Measurements from ENCODE around the gene SEC63.

- no peak for TF ChIP-seq POLR2A (IDR thresholded peaks at IDR 0.05)
- no peak for TF ChIP-seq CTCF (IDR thresholded peaks at IDR 0.05)
These were observed 90.7 kb downstream of the SEC63 start for GRCh38 chr6:107867302-107867615.

Measured in ovary (tissue), 3 donors.